ENCODE data around the gene TMEM250.

- TF ChIP-seq SUZ12 (IDR thresholded peaks at IDR 0.05) (no peak), ELF4 (IDR thresholded peaks at IDR 0.05) (no peak), PKNOX1 (IDR thresholded peaks at IDR 0.05) (no peak), ZNF384 (IDR thresholded peaks at IDR 0.05) (no peak), FOXM1 (IDR thresholded peaks at IDR 0.05; ENCODE audit: borderline replicate concordance) (no peak), LEF1 (IDR thresholded peaks at IDR 0.05; ENCODE audit: borderline replicate concordance) (no peak), FOXK2 (IDR thresholded peaks at IDR 0.05) (no peak), NFRKB (IDR thresholded peaks at IDR 0.05) (no peak), CTBP1 (IDR thresholded peaks at IDR 0.05; ENCODE audit: borderline replicate concordance) (no peak)
Measured at GRCh38 chr9:136081113-136081825, 37.4 kb downstream of the TMEM250 start.

Measured in HEK293T (cell line).